GM21515 (cell line): ENCODE data around the gene TYW1.
"Not testable (repeated sequence)": the region's sequence is repeated elsewhere in the genome, so short reads cannot be mapped to it uniquely, and the experiment has no call there.

Source experiments
- ATAC-seq: cut with Tn5 transposase; IDR thresholded peaks from one replicate; pipeline ENCODE4 v1.9.1; 2021; ENCODE audit not compliant: unreplicated experiment

The TYW1 gene

GRCh38 chr7:66996444-66997191, at the start of gene TYW1:
TYW1 (plus strand) TSS chr7:66996833; CDS start chr7:66996979, 146 bp downstream.
- ATAC-seq: peak; percentile 87

- ATAC-seq: no peak
Measured at GRCh38 chr7:66948480-66949109, 48.0 kb upstream of the TYW1 start.

GRCh38 chr7:66950311-66950710, 46.3 kb upstream of the TYW1 start:
- no peak for ATAC-seq

GRCh38 chr7:66950763-66951162, 45.9 kb upstream of the TYW1 start:
- no peak for ATAC-seq

- ATAC-seq: no peak
Measured at GRCh38 chr7:66952343-66953043, 44.1 kb upstream of the TYW1 start.

GRCh38 chr7:66953044-66953427, 43.6 kb upstream of the TYW1 start:
- ATAC-seq: no peak

- ATAC-seq: no peak
Measured at GRCh38 chr7:66957595-66958290, 38.9 kb upstream of the TYW1 start.

GRCh38 chr7:66958538-66959350, 37.9 kb upstream of the TYW1 start:
- no peak for ATAC-seq

- no peak for ATAC-seq
Measured at GRCh38 chr7:66960192-66960591, 36.4 kb upstream of the TYW1 start.

- no peak for ATAC-seq
Measured at GRCh38 chr7:66961096-66961495, 35.5 kb upstream of the TYW1 start.

GRCh38 chr7:66964411-66964810, 32.2 kb upstream of the TYW1 start:
- ATAC-seq: no peak

GRCh38 chr7:66967029-66967428, 29.6 kb upstream of the TYW1 start:
- ATAC-seq: no peak

- not testable (repeated sequence) for ATAC-seq
Measured at GRCh38 chr7:66969001-66969400, 27.6 kb upstream of the TYW1 start.

- no peak for ATAC-seq
Measured at GRCh38 chr7:66970310-66970709, 26.3 kb upstream of the TYW1 start.

GRCh38 chr7:66974986-66975590, 21.5 kb upstream of the TYW1 start:
- ATAC-seq: no peak

- not testable (repeated sequence) for ATAC-seq
Measured at GRCh38 chr7:66978312-66978711, 18.3 kb upstream of the TYW1 start.

GRCh38 chr7:66979013-66979412, 17.6 kb upstream of the TYW1 start:
- not testable (repeated sequence) for ATAC-seq

- ATAC-seq: not testable (repeated sequence)
Measured at GRCh38 chr7:66980336-66980735, 16.3 kb upstream of the TYW1 start.

GRCh38 chr7:66989552-66989951, 7.1 kb upstream of the TYW1 start:
- ATAC-seq: not testable (repeated sequence)

- ATAC-seq: not testable (repeated sequence)
Measured at GRCh38 chr7:66994051-66994450, 2.6 kb upstream of the TYW1 start.
